H9 (cell line): ENCODE results near the gene TMEM82. TPM values are rescaled to one million over a fixed set of nuclear protein-coding genes. Genes with fewer than 3 reads are reported as not detected.

Experiments
- DNase-seq: peaks from one replicate; pipeline ENCODE4 v3.0.0-alpha.2; 2017
- H2AFZ ChIP-seq: one replicate; pipeline ENCODE4 v1.6.1; 2013; ENCODE audit warnings: mild to moderate bottlenecking, low read length, control low read depth, moderate library complexity
- H2AK5ac ChIP-seq: 2 replicates; pipeline ENCODE4 v1.6.1; 2013; ENCODE audit warnings: low read length, control low read depth, mixed read lengths; ENCODE audit not compliant: insufficient read length
- H2BK120ac ChIP-seq: one replicate; pipeline ENCODE4 v1.6.1; 2013; ENCODE audit warnings: low read depth, mild to moderate bottlenecking, low read length, control low read depth, inconsistent platforms; ENCODE audit not compliant: poor library complexity, severe bottlenecking
- H2BK12ac ChIP-seq: 2 replicates; pipeline ENCODE4 v1.6.1; 2013; ENCODE audit warnings: low read length, control low read depth, mixed read lengths, low read depth; ENCODE audit not compliant: insufficient read length
- H2BK15ac ChIP-seq: 2 replicates; pipeline ENCODE4 v1.6.1; 2013; ENCODE audit warnings: low read depth, low read length, control low read depth
- H2BK20ac ChIP-seq: one replicate; pipeline ENCODE4 v1.6.1; 2013; ENCODE audit warnings: low read depth, mild to moderate bottlenecking, low read length, control low read depth, inconsistent platforms; ENCODE audit not compliant: poor library complexity, severe bottlenecking
- H2BK5ac ChIP-seq: 2 replicates; pipeline ENCODE4 v1.6.1; 2013; ENCODE audit warnings: low read length, control low read depth, mixed read lengths; ENCODE audit not compliant: insufficient read length
- H3K14ac ChIP-seq: 2 replicates; pipeline ENCODE4 v1.6.1; 2013; ENCODE audit warnings: low read length, control low read depth; ENCODE audit not compliant: insufficient read depth
- H3K18ac ChIP-seq: 2 replicates; pipeline ENCODE4 v1.6.1; 2013; ENCODE audit warnings: low read depth, mild to moderate bottlenecking, mixed read lengths, low read length, control low read depth; ENCODE audit not compliant: insufficient read length
- H3K23ac ChIP-seq: 2 replicates; pipeline ENCODE4 v1.6.1; 2013; ENCODE audit warnings: low read length, control low read depth, mixed read lengths, low read depth; ENCODE audit not compliant: insufficient read length
- H3K23me2 ChIP-seq: 2 replicates; pipeline ENCODE4 v1.6.1; 2013; ENCODE audit warnings: low read depth, mild to moderate bottlenecking, mixed read lengths, low read length, control low read depth; ENCODE audit not compliant: insufficient read length, poor library complexity, severe bottlenecking
- H3K27ac ChIP-seq: 2 replicates; pipeline ENCODE4 v1.5.1; 2013; ENCODE audit warnings: low read length, control low read depth, mixed read lengths, low read depth; ENCODE audit not compliant: insufficient read length
- H3K27me3 ChIP-seq: 2 replicates; pipeline ENCODE4 v1.6.1; 2013; ENCODE audit warnings: low read length, control low read depth, inconsistent platforms; ENCODE audit not compliant: insufficient read depth
- H3K4ac ChIP-seq: 2 replicates; pipeline ENCODE4 v1.6.1; 2013; ENCODE audit warnings: low read depth, mild to moderate bottlenecking, control low read depth, inconsistent platforms, low read length, moderate library complexity
- H3K4me1 ChIP-seq: 2 replicates; pipeline ENCODE4 v1.6.1; 2013; ENCODE audit warnings: low read length, control low read depth, inconsistent platforms; ENCODE audit not compliant: insufficient read depth
- H3K4me2 ChIP-seq: 2 replicates; pipeline ENCODE4 v1.6.1; 2013; ENCODE audit warnings: low read length, control low read depth, mixed read lengths; ENCODE audit not compliant: insufficient read length, insufficient read depth
- H3K56ac ChIP-seq: 2 replicates; pipeline ENCODE4 v1.6.1; 2013; ENCODE audit warnings: low read depth, mild to moderate bottlenecking, mixed read lengths, low read length, control low read depth; ENCODE audit not compliant: insufficient read length
- H3K79me1 ChIP-seq: 2 replicates; pipeline ENCODE4 v1.6.1; 2013; ENCODE audit warnings: low read depth, mild to moderate bottlenecking, moderate library complexity, low read length, control low read depth, inconsistent platforms; ENCODE audit not compliant: insufficient read depth, poor library complexity, severe bottlenecking
- H3K79me2 ChIP-seq: 2 replicates; pipeline ENCODE4 v1.6.1; 2013; ENCODE audit warnings: low read length, control low read depth, inconsistent platforms; ENCODE audit not compliant: insufficient read depth
- H3K9ac ChIP-seq: 2 replicates; pipeline ENCODE4 v1.6.1; 2013; ENCODE audit warnings: low read length, control low read depth, mixed read lengths; ENCODE audit not compliant: insufficient read length; ENCODE audit errors: extremely low read depth
- H3K9me3 ChIP-seq: one replicate; pipeline ENCODE4 v1.6.1; 2013; ENCODE audit warnings: low read depth, low read length, inconsistent platforms; ENCODE audit not compliant: control insufficient read depth
- H3T11ph ChIP-seq: one replicate; pipeline ENCODE4 v1.6.1; 2013; ENCODE audit warnings: mild to moderate bottlenecking, low read length, control low read depth, inconsistent platforms
- H4K20me1 ChIP-seq: one replicate; pipeline ENCODE4 v1.6.1; 2013; ENCODE audit not compliant: control insufficient read depth, insufficient read length, insufficient read depth
- H4K5ac ChIP-seq: 2 replicates; pipeline ENCODE4 v1.6.1; 2013; ENCODE audit warnings: low read depth, mild to moderate bottlenecking, mixed read lengths, low read length, control low read depth; ENCODE audit not compliant: insufficient read length
- H4K8ac ChIP-seq: replicated peaks from 2 replicates; pipeline ENCODE4 v1.6.1; 2013; ENCODE audit warnings: low read length, control low read depth, mixed read lengths, low read depth; ENCODE audit not compliant: insufficient read length
- H4K91ac ChIP-seq: 2 replicates; pipeline ENCODE4 v1.6.1; 2013; ENCODE audit warnings: low read depth, mild to moderate bottlenecking, moderate library complexity, mixed read lengths, low read length, control low read depth; ENCODE audit not compliant: insufficient read length
- H3K27ac Mint-ChIP-seq, 3 experiments: 2 replicates in 2 of 3; 3 replicates in 1 of 3; pipeline ENCODE4 v1.8.0; 2020 to 2021; ENCODE audit warnings: mixed read lengths in 3 of 3, mild to moderate bottlenecking in 1 of 3, moderate library complexity in 1 of 3
- H3K27me3 Mint-ChIP-seq: 2 replicates; pipeline ENCODE4 v1.8.0; 2021; ENCODE audit warnings: low read depth, mild to moderate bottlenecking, moderate library complexity, mixed read lengths
- H3K36me3 Mint-ChIP-seq, 3 experiments: 2 replicates in 2 of 3; 3 replicates in 1 of 3; pipeline ENCODE4 v1.8.0; 2020 to 2021; ENCODE audit warnings: low read depth in 3 of 3, mixed read lengths in 3 of 3; ENCODE audit not compliant: insufficient read depth in 1 of 3
- H3K4me1 Mint-ChIP-seq, 2 experiments: 2 replicates each; pipeline ENCODE4 v1.8.0; 2020; ENCODE audit warnings: mixed read lengths in 2 of 2
- H3K4me3 Mint-ChIP-seq, 2 experiments: 2 replicates in 1 of 2; 3 replicates in 1 of 2; pipeline ENCODE4 v1.8.0; 2020 to 2021; ENCODE audit warnings: mild to moderate bottlenecking in 2 of 2, mixed read lengths in 2 of 2, moderate library complexity in 1 of 2
- H3K9me3 Mint-ChIP-seq, 2 experiments: 2 replicates in 1 of 2; 3 replicates in 1 of 2; pipeline ENCODE4 v1.8.0; 2020; ENCODE audit warnings: mild to moderate bottlenecking in 2 of 2, mixed read lengths in 2 of 2, moderate library complexity in 1 of 2
- CTCF ChIP-seq: fragments of 200-600 bp; sonication (generic); conservative IDR thresholded peaks from 3 replicates; pipeline ENCODE4 v1.8.0; 2021; ENCODE audit warnings: antibody characterized with exemption, mild to moderate bottlenecking
- WGBS: extraction: QIAGEN DNeasy Blood & Tissue Kit; methylation state at CpG from one replicate; pipeline ENCODE4 v1.1.7; 2013; ENCODE audit warnings: missing lambda C conversion rate, low lambda C conversion rate, mixed read lengths; ENCODE audit not compliant: insufficient read length; ENCODE audit errors: extremely low coverage; 5-methylcytosine and 5-hydroxymethylcytosine counted together
- total RNA-seq: library from RNA; stranded (reverse); gene quantifications from 2 replicates; pipeline ENCODE4 v1.2.1, GENCODE V29; 2021

Gene TMEM82
- total RNA-seq, 1 experiment from 2014 or later = 1.4 TPM

- Histone ChIP-seq H4K20me1 (no peaks in the 10 kb centered on the region), H2BK12ac (no peak overlapping the region), H3K79me2 (no peaks in the 10 kb centered on the region), H3K27me3 (no peaks in the 10 kb centered on the region), H2BK5ac (no peak overlapping the region), H3K18ac (no peak overlapping the region), H3K4me2 (no peak overlapping the region), H2BK15ac (no peak overlapping the region), H4K8ac (no peak overlapping the region), H3K23ac (no peak overlapping the region), H3K56ac (no peak overlapping the region), H3K9me3 (no peaks in the 10 kb centered on the region), H3K14ac (no peak overlapping the region), H3K23me2 (no peaks in the 10 kb centered on the region), H3K4me1 (no peaks in the 10 kb centered on the region), H4K5ac (no peak overlapping the region), H2AFZ (no peak overlapping the region), H3K27ac (no peak overlapping the region), H2AK5ac (no peak overlapping the region), H2BK120ac (no peak overlapping the region), H4K91ac (no peak overlapping the region), H2BK20ac (no peak overlapping the region), H3T11ph (no peak overlapping the region), H3K4ac (no peak overlapping the region), H3K9ac (no peak overlapping the region), H3K79me1 (no peaks in the 10 kb centered on the region)
- no peak for DNase-seq
- Mint-ChIP-seq H3K27me3 (no peaks in the 10 kb centered on the region), H3K27ac (peak overlapping the region in 1 of 3 experiments; percentile 40; a peak in 1 of 7 replicates), H3K9me3 (no peaks in the 10 kb centered on the region), H3K36me3 (peaks cover 9 to 30% (median 24%) of the 10 kb centered on the region in 3 experiments; a peak in 5 of 7 replicates), H3K4me1 (peaks cover 5 to 7% of the 10 kb centered on the region in 2 experiments), H3K4me3 (no peak overlapping the region)
- no CpG with 5 or more reads among the region's 11 CpGs for WGBS
- no peak for TF ChIP-seq CTCF
Observed at GRCh38 chr1:15733218-15733725, 9.0 kb upstream of the TMEM82 start.
